Stomach (tissue), 9 donors: ENCODE measurements around the gene SRSF4. TPM values are rescaled to one million over a fixed set of nuclear protein-coding genes. Genes with fewer than 3 reads are reported as not detected.

ENCODE experiments used
- DNase-seq, 2 donors: peaks; one replicate each; pipeline versions ENCODE4 v3.0.0 to v3.0.0-alpha.2; 2013 to 2019
- H3K27ac ChIP-seq, 5 donors: fragments of 200-600 bp in 4 of 5; sonication (generic) in 4 of 5; one replicate each; pipeline ENCODE4 v1.5.1; 2013 to 2019; ENCODE audit warnings: mild to moderate bottlenecking in 1 of 5, moderate library complexity in 1 of 5
- H3K27me3 ChIP-seq, 3 donors: fragments of 200-600 bp; sonication (generic); one replicate each; pipeline ENCODE4 v1.5.1; 2017 to 2019; ENCODE audit warnings: mixed run types in 1 of 3
- H3K36me3 ChIP-seq, 4 donors: fragments of 200-600 bp; sonication (generic); 1 replicate in 3 of 4; 2 replicates in 1 of 4; pipeline ENCODE4 v1.5.1; 2016 to 2019
- H3K4me1 ChIP-seq, 4 donors: fragments of 200-600 bp; sonication (generic); one replicate each; pipeline ENCODE4 v1.5.1; 2016 to 2019
- H3K4me3 ChIP-seq, 4 donors: fragments of 200-600 bp; sonication (generic) in 3 of 4; one replicate each; pipeline ENCODE4 v1.5.1; 2016 to 2019; ENCODE audit warnings: mild to moderate bottlenecking in 1 of 4
- H3K9me3 ChIP-seq, 4 donors: fragments of 200-600 bp; sonication (generic); one replicate each; pipeline ENCODE4 v1.5.1; 2016 to 2019
- EP300 ChIP-seq: sonication (generic); formaldehyde crosslinking; IDR thresholded peaks from one replicate; pipeline ENCODE4 v1.6.1; 2017; ENCODE audit warnings: antibody characterized with exemption
- POLR2A ChIP-seq, 4 donors: fragments of 450-650 bp; IDR thresholded peaks; one replicate each; pipeline ENCODE4 v1.6.1; 2016; ENCODE audit warnings: antibody characterized with exemption in 4 of 4, control low read depth in 2 of 4, mild to moderate bottlenecking in 1 of 4, moderate library complexity in 1 of 4
- POLR2AphosphoS5 ChIP-seq, 3 donors: sonication (generic); formaldehyde crosslinking; IDR thresholded peaks; one replicate each; pipeline ENCODE4 v1.6.1; 2016; ENCODE audit warnings: antibody characterized with exemption in 3 of 3
- WGBS, 5 donors: extraction: QIAGEN DNeasy Blood & Tissue Kit in 3 of 5; methylation state at CpG; one replicate each; pipeline versions ENCODE4 v1.1.5 to v1.1.7; 2013 to 2018; 5-methylcytosine and 5-hydroxymethylcytosine counted together
- intact Hi-C: fragments of 100-400 bp; cut with DNase I; formaldehyde crosslinking; loops from one replicate; pipeline ENCODE4 v1.15.1; 2023; ENCODE audit warnings: low total_unique reads
- polyA plus RNA-seq, 3 donors: library from polyadenylated mRNA; stranded (reverse); fragments of 200-250 nt; gene quantifications; one replicate each; pipeline ENCODE4 v1.2.3, GENCODE V29; 2013
- total RNA-seq, 5 donors: library from RNA; depleted of rRNA; stranded (reverse); fragments of >200 nt; gene quantifications; one replicate each; pipeline versions ENCODE4 v1.1.0 to v1.2.3, GENCODE V29; 2014 to 2016
- TF ChIP-seq, protein P1 (sequence below), 7 experiments: fragments of 450-650 bp in 4 of 7; fragments of 200-600 bp in 3 of 7; sonication (generic) in 3 of 7; IDR thresholded peaks; one replicate each; pipeline ENCODE4 v1.5.1; 2016 to 2019; ENCODE audit warnings: antibody characterized with exemption in 7 of 7, control low read depth in 2 of 7, mild to moderate bottlenecking in 1 of 7
- donor health status: healthy with polysubstance abuse.
- donor health status: Bipolar disorder and iron deficiency.
- donor health status: healthy.

Gene SRSF4
- total and polyA plus RNA-seq, 8 donors = 25.1 to 328 (median 53.1) TPM

DNA sequence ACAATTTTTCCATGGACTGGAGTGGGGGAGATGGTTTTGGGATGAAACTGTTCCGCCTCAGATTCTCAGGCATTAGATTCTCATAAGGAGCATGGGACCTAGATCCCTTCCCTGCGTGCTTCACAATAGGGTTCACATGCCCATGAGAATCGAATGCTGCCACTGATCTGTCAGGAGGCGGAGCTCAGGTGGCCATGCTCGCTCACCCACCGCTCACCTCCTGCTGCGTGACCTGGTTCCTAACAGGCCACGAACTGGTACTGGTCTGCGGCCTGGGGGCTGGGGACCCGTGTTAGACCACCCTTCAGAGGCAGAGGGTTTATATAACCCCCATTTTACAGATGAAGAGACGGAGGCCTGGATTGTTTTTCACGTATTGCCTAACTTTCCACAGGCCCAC, 16.3 kb upstream of the SRSF4 start:
- Histone ChIP-seq H3K27ac (no peak overlapping the region), H3K4me3 (no peak overlapping the region), H3K27me3 (no peaks in the 10 kb centered on the region), H3K36me3 (peaks cover 5 to 88% (median 78%) of the 10 kb centered on the region in 4 donors), H3K9me3 (no peaks in the 10 kb centered on the region), H3K4me1 (peaks cover 9 to 16% (median 11%) of the 10 kb centered on the region in 4 donors)
- intact Hi-C loops = no loop called here
- no peak for DNase-seq
- 88 to 93% (median 91%) methylated on average over 12 of the region's 12 CpGs for WGBS, 5 donors
- TF ChIP-seq, protein P1, sequence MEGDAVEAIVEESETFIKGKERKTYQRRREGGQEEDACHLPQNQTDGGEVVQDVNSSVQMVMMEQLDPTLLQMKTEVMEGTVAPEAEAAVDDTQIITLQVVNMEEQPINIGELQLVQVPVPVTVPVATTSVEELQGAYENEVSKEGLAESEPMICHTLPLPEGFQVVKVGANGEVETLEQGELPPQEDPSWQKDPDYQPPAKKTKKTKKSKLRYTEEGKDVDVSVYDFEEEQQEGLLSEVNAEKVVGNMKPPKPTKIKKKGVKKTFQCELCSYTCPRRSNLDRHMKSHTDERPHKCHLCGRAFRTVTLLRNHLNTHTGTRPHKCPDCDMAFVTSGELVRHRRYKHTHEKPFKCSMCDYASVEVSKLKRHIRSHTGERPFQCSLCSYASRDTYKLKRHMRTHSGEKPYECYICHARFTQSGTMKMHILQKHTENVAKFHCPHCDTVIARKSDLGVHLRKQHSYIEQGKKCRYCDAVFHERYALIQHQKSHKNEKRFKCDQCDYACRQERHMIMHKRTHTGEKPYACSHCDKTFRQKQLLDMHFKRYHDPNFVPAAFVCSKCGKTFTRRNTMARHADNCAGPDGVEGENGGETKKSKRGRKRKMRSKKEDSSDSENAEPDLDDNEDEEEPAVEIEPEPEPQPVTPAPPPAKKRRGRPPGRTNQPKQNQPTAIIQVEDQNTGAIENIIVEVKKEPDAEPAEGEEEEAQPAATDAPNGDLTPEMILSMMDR (IDR thresholded peaks at IDR 0.05) = no peak
- no peak for TF ChIP-seq EP300
- no peak for TF ChIP-seq POLR2A (IDR thresholded peaks at IDR 0.05)
- TF ChIP-seq POLR2AphosphoS5 (IDR thresholded peaks at IDR 0.05) = no peak

DNA sequence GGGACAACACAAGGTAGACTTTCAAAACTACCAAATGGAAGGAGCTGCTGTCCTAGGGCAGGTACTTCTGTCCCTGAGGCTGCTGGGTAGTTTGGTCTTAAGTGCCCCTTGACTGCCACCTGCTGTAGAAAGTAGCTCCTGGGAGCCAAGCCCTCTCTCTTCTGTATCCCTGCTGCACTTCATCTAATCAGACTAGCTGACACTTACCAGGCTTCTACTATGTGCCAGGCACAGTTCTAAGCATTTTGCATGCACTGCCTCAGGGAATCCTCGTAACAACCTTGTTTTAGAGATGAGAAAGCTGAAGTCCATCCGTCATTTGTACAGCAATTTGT, 15.9 kb upstream of the SRSF4 start:
- WGBS, 5 donors = 91 to 98% (median 91%) methylated on average over 2 of the region's 2 CpGs
- peaks cover 7 to 12% (median 9%) of the 10 kb centered on the region in 4 donors for H3K4me1 ChIP-seq
- no peaks in the 10 kb centered on the region for H3K9me3 ChIP-seq
- intact Hi-C loops = no loop called here
- no peaks in the 10 kb centered on the region for H3K27me3 ChIP-seq
- no peak overlapping the region for H3K27ac ChIP-seq
- DNase-seq = peak; percentile 40 to 77
- peaks cover 5 to 92% (median 81%) of the 10 kb centered on the region in 4 donors for H3K36me3 ChIP-seq
- no peak for TF ChIP-seq POLR2AphosphoS5 (IDR thresholded peaks at IDR 0.05)
- no peak for TF ChIP-seq EP300
- TF ChIP-seq POLR2A (IDR thresholded peaks at IDR 0.05) = no peak
- TF ChIP-seq, protein P1 (IDR thresholded peaks at IDR 0.05) = peak in 3 of 7 experiments; percentile 9 to 37 (median 23)
- H3K4me3 ChIP-seq = no peak overlapping the region

DNA sequence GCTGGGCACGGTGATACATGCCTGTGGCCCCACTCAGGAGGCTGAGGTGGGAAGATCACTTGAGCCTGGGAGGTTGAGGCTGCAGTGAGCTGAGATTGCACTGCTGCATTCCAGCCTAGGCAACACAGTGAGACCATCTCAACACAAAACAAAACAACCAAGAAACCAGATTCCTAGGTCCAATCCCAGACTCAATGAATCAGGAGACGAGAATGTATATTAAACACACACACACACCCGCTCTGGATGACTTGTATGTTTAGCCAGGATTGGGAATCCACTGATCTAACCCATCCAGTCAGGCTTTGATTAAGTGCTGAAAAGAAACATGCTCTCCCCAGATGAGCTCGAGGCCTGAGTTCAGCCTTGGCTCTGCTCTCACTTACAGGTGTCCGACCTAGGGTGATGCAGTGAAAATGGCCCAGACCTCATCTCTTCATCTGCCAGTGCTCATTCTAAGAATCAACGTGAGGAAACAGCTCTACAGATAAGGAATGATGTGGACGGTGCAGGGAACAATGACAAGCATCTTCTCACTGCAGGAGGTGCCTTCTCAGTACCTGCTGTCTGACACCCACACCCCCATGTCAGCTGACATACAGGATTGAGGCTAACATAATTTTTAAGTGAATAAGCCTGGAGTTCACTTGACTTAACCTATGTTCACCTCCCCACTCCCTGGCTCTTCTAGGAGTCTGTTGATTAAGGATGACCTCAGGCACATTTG, 15.3 kb upstream of the SRSF4 start:
- peaks cover 5 to 97% (median 82%) of the 10 kb centered on the region in 4 donors for H3K36me3 ChIP-seq
- no peak overlapping the region for H3K4me3 ChIP-seq
- no peaks in the 10 kb centered on the region for H3K27me3 ChIP-seq
- no peak for DNase-seq
- H3K4me1 ChIP-seq = peaks cover 1 to 6% (median 4%) of the 10 kb centered on the region in 4 donors
- no peaks in the 10 kb centered on the region for H3K9me3 ChIP-seq
- TF ChIP-seq EP300 (no peak), POLR2A (IDR thresholded peaks at IDR 0.05) (no peak), POLR2AphosphoS5 (IDR thresholded peaks at IDR 0.05) (no peak)
- TF ChIP-seq, protein P1 (IDR thresholded peaks at IDR 0.05) = no peak
- H3K27ac ChIP-seq = no peak overlapping the region
- 68 to 81% (median 73%) methylated on average over 7 of the region's 7 CpGs for WGBS, 5 donors
- intact Hi-C loops = no loop called here

DNA sequence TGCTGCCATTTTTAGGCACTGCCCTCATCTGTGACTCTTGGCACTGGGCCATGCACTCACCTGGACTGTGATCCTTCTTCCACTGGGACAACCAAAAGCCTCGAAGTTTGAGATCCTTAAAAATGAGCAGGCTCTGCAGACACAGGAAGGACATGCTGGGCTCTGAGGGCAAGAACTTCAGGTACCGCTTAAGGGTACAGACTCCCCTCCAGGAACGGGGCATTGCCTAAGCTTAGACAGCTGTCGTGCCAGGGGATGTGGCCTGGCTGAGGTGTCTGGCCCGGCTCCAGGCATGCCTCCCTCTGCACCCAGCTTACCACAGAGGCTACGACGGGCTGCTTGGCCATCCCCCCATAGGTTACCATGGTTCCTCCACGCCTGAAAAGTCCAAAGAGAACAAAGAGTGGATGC, 14.2 kb upstream of the SRSF4 start:
- no peak overlapping the region for H3K27ac ChIP-seq
- H3K27me3 ChIP-seq = no peaks in the 10 kb centered on the region
- H3K4me3 ChIP-seq = no peak overlapping the region
- TF ChIP-seq, protein P1 (IDR thresholded peaks at IDR 0.05) = no peak
- TF ChIP-seq POLR2AphosphoS5 (IDR thresholded peaks at IDR 0.05) = no peak
- peaks cover 5 to 89% (median 73%) of the 10 kb centered on the region in 4 donors for H3K36me3 ChIP-seq
- no peaks in the 10 kb centered on the region for H3K4me1 ChIP-seq
- H3K9me3 ChIP-seq = no peaks in the 10 kb centered on the region
- WGBS, 5 donors = 55 to 68% (median 65%) methylated on average over 3 to 8 of the region's 8 CpGs
- intact Hi-C loops = no loop called here
- peak in 1 of 2 donors; percentile 34 for DNase-seq
